Measurements from ENCODE around the gene LRRD1. TPM values are rescaled to one million over a fixed set of nuclear protein-coding genes. Genes with fewer than 3 reads are reported as not detected.

Gene LRRD1
- total and polyA plus RNA-seq, 10 of the 15 experiments (the other 5 are each of a cell fraction or from before 2014, with no cell fraction given) = 0.04 to 0.06 TPM; not detected in 8

DNA sequence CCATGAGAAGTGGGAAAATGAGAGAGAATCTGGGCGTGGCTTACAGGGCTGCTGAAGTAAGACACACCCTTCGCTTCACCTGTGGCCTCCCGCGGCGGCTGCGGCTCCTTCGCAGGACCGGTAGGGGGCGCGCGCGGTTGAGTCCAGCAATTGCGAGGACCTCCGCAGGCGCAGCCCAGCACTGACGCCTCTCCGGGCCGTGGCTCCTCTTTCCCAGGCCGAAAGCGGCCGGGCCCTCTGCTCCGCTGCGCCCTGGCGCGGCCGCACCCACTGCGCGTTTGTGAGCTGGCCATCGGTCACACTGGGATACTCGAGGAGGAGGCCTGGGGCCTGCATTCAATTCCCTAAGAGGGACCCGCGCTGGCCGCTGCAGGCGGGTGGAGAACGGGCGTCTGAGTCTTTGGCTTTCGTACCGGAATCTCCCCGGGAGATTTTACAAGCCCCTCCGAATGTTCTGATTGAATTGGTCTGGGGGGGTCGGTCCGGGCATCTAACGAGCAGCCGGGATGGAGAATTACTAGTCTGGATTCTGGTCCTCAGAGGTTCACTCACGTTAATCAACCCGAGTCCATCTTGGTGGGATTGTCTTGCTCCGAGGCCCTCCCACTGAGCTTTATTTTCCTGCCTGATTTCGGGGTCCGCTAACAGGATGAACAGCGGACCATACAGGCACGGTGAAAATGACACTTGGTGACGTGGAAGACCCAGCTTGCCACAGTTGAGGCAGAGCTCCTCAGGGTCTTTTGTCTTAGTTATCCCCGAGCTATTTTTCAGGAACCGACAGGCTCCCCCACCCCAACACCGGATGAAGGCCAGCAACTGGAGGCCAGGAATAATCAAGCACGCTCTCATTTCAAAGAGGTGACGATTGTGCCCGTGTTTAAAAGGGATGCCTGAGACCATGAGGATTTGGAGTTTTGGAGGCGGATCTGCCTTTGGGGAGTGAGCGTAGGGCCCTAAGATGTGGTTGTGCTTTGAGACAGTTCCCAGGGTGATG, at the start of gene LRRD1 (continued):
- TF ChIP-seq SIN3A (IDR thresholded peaks at IDR 0.05; ENCODE audit: low read depth, low read length) = no peak
- no peak for TF ChIP-seq NFYA (IDR thresholded peaks at IDR 0.05; ENCODE audit: borderline replicate concordance, low read depth, low read length)
- TF ChIP-seq ASH2L (IDR thresholded peaks at IDR 0.05; ENCODE audit: borderline replicate concordance, low read depth) = no peak
- peak; percentile 54; the same call in 1 of the 2 replicates for TF ChIP-seq YY1 (IDR thresholded peaks at IDR 0.05; ENCODE audit: low read depth, low read length)
- peak; percentile 20; the same call in 1 of the 2 replicates for TF ChIP-seq NRF1 (conservative IDR thresholded peaks at IDR 0.05; ENCODE audit: low read depth, low read length)
- no peak for TF ChIP-seq CBFB (IDR thresholded peaks at IDR 0.05; ENCODE audit: low read depth)
- peak; percentile 33; the same call in 1 of the 2 replicates for TF ChIP-seq RB1 (IDR thresholded peaks at IDR 0.05; ENCODE audit: borderline replicate concordance)
- no peak for TF ChIP-seq SMAD1 (IDR thresholded peaks at IDR 0.05; ENCODE audit: low read depth, partially characterized antibody)
- TF ChIP-seq RELA (IDR thresholded peaks at IDR 0.05; ENCODE audit: borderline replicate concordance, partially characterized antibody) = peak; percentile 26
- no peak for TF ChIP-seq EZH2 (IDR thresholded peaks at IDR 0.05; ENCODE audit: borderline replicate concordance, control insufficient read depth, low read depth, low read length)
- no peak for TF ChIP-seq FOXK2 (IDR thresholded peaks at IDR 0.05)
- TF ChIP-seq KAT2A (conservative IDR thresholded peaks at IDR 0.05; ENCODE audit: control insufficient read depth, low read depth, low read length) = no peak
- TF ChIP-seq, protein P1, sequence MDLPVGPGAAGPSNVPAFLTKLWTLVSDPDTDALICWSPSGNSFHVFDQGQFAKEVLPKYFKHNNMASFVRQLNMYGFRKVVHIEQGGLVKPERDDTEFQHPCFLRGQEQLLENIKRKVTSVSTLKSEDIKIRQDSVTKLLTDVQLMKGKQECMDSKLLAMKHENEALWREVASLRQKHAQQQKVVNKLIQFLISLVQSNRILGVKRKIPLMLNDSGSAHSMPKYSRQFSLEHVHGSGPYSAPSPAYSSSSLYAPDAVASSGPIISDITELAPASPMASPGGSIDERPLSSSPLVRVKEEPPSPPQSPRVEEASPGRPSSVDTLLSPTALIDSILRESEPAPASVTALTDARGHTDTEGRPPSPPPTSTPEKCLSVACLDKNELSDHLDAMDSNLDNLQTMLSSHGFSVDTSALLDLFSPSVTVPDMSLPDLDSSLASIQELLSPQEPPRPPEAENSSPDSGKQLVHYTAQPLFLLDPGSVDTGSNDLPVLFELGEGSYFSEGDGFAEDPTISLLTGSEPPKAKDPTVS (IDR thresholded peaks at IDR 0.05; ENCODE audit: low read depth, low read length) = no peak
- TF ChIP-seq SIX5 (IDR thresholded peaks at IDR 0.05; ENCODE audit: low read depth, low read length, severe bottlenecking) = no peak
- TF ChIP-seq, protein P2, sequence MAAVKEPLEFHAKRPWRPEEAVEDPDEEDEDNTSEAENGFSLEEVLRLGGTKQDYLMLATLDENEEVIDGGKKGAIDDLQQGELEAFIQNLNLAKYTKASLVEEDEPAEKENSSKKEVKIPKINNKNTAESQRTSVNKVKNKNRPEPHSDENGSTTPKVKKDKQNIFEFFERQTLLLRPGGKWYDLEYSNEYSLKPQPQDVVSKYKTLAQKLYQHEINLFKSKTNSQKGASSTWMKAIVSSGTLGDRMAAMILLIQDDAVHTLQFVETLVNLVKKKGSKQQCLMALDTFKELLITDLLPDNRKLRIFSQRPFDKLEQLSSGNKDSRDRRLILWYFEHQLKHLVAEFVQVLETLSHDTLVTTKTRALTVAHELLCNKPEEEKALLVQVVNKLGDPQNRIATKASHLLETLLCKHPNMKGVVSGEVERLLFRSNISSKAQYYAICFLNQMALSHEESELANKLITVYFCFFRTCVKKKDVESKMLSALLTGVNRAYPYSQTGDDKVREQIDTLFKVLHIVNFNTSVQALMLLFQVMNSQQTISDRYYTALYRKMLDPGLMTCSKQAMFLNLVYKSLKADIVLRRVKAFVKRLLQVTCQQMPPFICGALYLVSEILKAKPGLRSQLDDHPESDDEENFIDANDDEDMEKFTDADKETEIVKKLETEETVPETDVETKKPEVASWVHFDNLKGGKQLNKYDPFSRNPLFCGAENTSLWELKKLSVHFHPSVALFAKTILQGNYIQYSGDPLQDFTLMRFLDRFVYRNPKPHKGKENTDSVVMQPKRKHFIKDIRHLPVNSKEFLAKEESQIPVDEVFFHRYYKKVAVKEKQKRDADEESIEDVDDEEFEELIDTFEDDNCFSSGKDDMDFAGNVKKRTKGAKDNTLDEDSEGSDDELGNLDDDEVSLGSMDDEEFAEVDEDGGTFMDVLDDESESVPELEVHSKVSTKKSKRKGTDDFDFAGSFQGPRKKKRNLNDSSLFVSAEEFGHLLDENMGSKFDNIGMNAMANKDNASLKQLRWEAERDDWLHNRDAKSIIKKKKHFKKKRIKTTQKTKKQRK (IDR thresholded peaks at IDR 0.05; ENCODE audit: low read depth, low read length) = no peak
- no peak for TF ChIP-seq JUNB (IDR thresholded peaks at IDR 0.05)
- TF ChIP-seq, protein P3, sequence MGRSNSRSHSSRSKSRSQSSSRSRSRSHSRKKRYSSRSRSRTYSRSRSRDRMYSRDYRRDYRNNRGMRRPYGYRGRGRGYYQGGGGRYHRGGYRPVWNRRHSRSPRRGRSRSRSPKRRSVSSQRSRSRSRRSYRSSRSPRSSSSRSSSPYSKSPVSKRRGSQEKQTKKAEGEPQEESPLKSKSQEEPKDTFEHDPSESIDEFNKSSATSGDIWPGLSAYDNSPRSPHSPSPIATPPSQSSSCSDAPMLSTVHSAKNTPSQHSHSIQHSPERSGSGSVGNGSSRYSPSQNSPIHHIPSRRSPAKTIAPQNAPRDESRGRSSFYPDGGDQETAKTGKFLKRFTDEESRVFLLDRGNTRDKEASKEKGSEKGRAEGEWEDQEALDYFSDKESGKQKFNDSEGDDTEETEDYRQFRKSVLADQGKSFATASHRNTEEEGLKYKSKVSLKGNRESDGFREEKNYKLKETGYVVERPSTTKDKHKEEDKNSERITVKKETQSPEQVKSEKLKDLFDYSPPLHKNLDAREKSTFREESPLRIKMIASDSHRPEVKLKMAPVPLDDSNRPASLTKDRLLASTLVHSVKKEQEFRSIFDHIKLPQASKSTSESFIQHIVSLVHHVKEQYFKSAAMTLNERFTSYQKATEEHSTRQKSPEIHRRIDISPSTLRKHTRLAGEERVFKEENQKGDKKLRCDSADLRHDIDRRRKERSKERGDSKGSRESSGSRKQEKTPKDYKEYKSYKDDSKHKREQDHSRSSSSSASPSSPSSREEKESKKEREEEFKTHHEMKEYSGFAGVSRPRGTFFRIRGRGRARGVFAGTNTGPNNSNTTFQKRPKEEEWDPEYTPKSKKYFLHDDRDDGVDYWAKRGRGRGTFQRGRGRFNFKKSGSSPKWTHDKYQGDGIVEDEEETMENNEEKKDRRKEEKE (IDR thresholded peaks at IDR 0.05) = no peak
- TF ChIP-seq ATF7 (IDR thresholded peaks at IDR 0.05; ENCODE audit: low read depth) = no peak
- TF ChIP-seq EED (IDR thresholded peaks at IDR 0.05; ENCODE audit: low read depth) = no peak
- TF ChIP-seq CEBPB (IDR thresholded peaks at IDR 0.05; ENCODE audit: borderline replicate concordance in 1 of 2, low read depth in 2 of 2, low read length in 2 of 2) = no peak
- peak; percentile 46 for TF ChIP-seq CREM (IDR thresholded peaks at IDR 0.05; ENCODE audit: low read depth)
- no peak for TF ChIP-seq POLR2AphosphoS2 (IDR thresholded peaks at IDR 0.05; ENCODE audit: low read depth, low read length)
- TF ChIP-seq ZNF217 (IDR thresholded peaks at IDR 0.05) = no peak

Measured in GM12878 (cell line).